ENCODE results near the gene DCXR. TPM values are rescaled to one million over a fixed set of nuclear protein-coding genes. Genes with fewer than 3 reads are reported as not detected.

DCXR gene
- total RNA-seq, 1 donor from 2014 or later, result 36.5 TPM

DNA sequence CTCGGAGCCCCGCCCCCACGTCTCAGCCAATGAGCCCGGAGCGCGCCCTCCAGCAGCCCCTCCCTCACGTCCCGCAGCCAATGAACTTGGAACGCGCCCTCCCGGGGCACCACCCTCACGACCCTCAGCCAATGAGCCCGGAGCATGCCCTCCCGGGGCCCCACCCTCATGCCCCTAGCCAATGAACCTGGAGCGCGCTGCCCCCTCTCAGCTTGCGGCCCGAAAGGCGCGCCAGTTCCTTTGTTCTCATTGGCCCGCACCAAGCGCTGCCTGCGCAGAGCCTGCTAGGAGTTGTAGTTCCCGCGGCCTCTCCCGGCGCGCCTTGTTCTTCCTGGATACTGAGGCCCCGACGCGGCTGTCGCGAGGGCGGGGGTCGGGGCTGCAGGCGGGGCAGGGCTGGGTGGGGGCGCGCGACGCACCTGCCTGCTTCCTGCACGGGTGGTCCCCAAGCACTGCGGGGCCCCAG lies 14.5 kb downstream of the DCXR start, which contains the start of gene LRRC45:
Gene LRRC45 (plus strand): TSS at position 325 of the 466 bp plus-strand sequence. CDS start 339 bp downstream, outside the sequence.
- peaks cover 15% of the 10 kb centered on the region for H3F3A ChIP-seq (ENCODE audit: low read depth)
- no peaks in the 10 kb centered on the region for H3K36me3 ChIP-seq
- H3K4me1 Mint-ChIP-seq, result peaks cover 18% of the 10 kb centered on the region
- H3K4me2 ChIP-seq, result peak within 1 kb of the TSS; percentile 91
- DNase-seq (ENCODE audit: low spot score), result peak; percentile 100
- no peak within 1 kb of the TSS for H3K27ac Mint-ChIP-seq
- peaks cover 29% of the 10 kb centered on the region for H4K20me1 ChIP-seq (ENCODE audit: low read depth)
- peak within 1 kb of the TSS; percentile 95 for H3K4me3 ChIP-seq
- H3K27me3 ChIP-seq, result no peaks in the 10 kb centered on the region
- TF ChIP-seq, protein P1, sequence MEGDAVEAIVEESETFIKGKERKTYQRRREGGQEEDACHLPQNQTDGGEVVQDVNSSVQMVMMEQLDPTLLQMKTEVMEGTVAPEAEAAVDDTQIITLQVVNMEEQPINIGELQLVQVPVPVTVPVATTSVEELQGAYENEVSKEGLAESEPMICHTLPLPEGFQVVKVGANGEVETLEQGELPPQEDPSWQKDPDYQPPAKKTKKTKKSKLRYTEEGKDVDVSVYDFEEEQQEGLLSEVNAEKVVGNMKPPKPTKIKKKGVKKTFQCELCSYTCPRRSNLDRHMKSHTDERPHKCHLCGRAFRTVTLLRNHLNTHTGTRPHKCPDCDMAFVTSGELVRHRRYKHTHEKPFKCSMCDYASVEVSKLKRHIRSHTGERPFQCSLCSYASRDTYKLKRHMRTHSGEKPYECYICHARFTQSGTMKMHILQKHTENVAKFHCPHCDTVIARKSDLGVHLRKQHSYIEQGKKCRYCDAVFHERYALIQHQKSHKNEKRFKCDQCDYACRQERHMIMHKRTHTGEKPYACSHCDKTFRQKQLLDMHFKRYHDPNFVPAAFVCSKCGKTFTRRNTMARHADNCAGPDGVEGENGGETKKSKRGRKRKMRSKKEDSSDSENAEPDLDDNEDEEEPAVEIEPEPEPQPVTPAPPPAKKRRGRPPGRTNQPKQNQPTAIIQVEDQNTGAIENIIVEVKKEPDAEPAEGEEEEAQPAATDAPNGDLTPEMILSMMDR (IDR thresholded peaks at IDR 0.05), result no peak
- TF ChIP-seq EZH2 (IDR thresholded peaks at IDR 0.05) (no peak), EZH2phosphoT487 (IDR thresholded peaks at IDR 0.05) (no peak)
- no peaks in the 10 kb centered on the region for H3K9me3 Mint-ChIP-seq
- H2AFZ ChIP-seq (replicated peaks), result peak within 1 kb of the TSS; percentile 80
- peak within 1 kb of the TSS; percentile 89 for H3K4me3 Mint-ChIP-seq
- H3K4me1 ChIP-seq, result peaks cover 11% of the 10 kb centered on the region
- H3K79me2 ChIP-seq (ENCODE audit: low read depth), result peaks cover 23% of the 10 kb centered on the region
- peaks cover 4% of the 10 kb centered on the region for H3K27me3 Mint-ChIP-seq (ENCODE audit: insufficient read depth, low read depth)
- no peak within 1 kb of the TSS for H3K27ac ChIP-seq
- no peaks in the 10 kb centered on the region for H3K9me3 ChIP-seq (ENCODE audit: low read depth)
- H3K9ac ChIP-seq, result peak within 1 kb of the TSS; percentile 76
- no peaks in the 10 kb centered on the region for H3K36me3 Mint-ChIP-seq

DNA sequence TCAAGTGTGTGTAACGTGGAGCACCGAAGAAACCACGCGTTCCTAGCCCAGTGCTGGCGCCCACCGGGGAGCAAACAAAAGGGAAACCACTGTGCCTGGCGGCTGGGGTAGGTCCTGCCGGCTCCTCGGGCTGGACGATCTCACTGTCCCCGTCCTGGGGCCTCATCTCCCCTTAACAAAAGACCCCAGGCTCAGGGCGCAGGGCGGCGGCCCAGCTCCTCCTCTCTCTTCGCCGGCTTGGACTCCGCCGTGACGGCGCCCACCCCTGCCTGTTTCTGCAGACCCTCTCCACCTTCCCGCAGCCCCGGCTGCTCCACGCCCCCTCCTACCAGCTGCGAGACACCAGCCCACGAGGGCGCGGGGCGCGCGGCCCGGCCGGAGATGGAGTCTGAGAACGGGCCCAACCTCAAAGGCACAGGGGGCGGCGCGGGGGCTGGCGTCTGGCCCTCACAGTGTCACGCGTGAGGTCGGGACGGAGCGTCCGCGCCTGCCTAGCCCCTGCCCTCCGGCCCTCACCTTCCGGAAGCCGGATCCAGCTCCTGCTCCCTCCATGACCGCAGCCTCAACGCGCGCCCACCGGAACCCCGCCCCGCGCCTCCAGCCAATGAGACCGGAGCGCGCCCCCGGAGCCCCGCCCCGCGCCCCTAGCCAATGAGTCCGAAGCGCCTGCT lies 15.1 kb downstream of the DCXR start, which contains the start of gene CENPX:
Gene CENPX (minus strand): TSS at position 569 of the 671 bp plus-strand sequence. CDS start 17 bp downstream, at position 552.
- Mint-ChIP-seq H3K4me3 (peak within 1 kb of the TSS; percentile 89), H3K27me3 (ENCODE audit: insufficient read depth, low read depth) (peaks cover under 1% of the 10 kb centered on the region), H3K4me1 (peaks cover 18% of the 10 kb centered on the region), H3K9me3 (no peaks in the 10 kb centered on the region), H3K27ac (peak within 1 kb of the TSS; percentile 72), H3K36me3 (no peaks in the 10 kb centered on the region)
- Histone ChIP-seq H3K79me2 (ENCODE audit: low read depth) (peaks cover 23% of the 10 kb centered on the region), H4K20me1 (ENCODE audit: low read depth) (peaks cover 29% of the 10 kb centered on the region), H3K27ac (no peak within 1 kb of the TSS), H3K4me3 (peak within 1 kb of the TSS; percentile 95), H3K27me3 (no peaks in the 10 kb centered on the region), H3K9ac (peak within 1 kb of the TSS; percentile 76), H3K4me2 (peak within 1 kb of the TSS; percentile 91), H3F3A (ENCODE audit: low read depth) (peaks cover 15% of the 10 kb centered on the region), H3K4me1 (peaks cover 11% of the 10 kb centered on the region), H3K9me3 (ENCODE audit: low read depth) (no peaks in the 10 kb centered on the region), H3K36me3 (no peaks in the 10 kb centered on the region), H2AFZ (replicated peaks) (peak within 1 kb of the TSS; percentile 80)
- DNase-seq (ENCODE audit: low spot score), result peak; percentile 67
- TF ChIP-seq EZH2phosphoT487 (IDR thresholded peaks at IDR 0.05), result no peak
- TF ChIP-seq, protein P1 (IDR thresholded peaks at IDR 0.05), result no peak
- no peak for TF ChIP-seq EZH2 (IDR thresholded peaks at IDR 0.05)

DNA sequence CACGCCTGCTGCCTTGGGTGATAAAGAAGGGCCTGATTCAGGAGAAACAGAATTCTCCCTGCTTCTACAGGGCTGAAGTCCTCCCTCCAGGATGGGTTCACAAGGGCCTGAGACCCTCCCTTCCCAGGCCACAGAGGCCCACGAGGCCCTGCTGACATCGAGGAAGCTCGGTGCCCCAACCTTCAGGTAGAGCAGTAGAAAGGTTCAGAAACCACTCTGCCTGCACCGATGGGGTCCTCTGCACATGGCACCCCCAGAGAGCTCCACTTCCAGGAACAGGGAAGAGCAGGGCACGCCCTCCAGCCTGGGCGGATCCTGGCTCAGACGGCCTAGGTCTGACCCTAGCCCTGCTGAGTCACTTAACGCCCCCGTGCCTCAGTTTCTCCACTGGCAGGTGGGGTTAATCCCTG lies 15.6 kb downstream of the DCXR start:
- Histone ChIP-seq H2AFZ (replicated peaks) (no peak overlapping the region), H3K4me2 (peak overlapping the region; percentile 91)
- peak overlapping the region; percentile 89 for H3K4me3 Mint-ChIP-seq

More for the DNA sequence above, 15.6 kb downstream of the DCXR start:
- no peak overlapping the region for H3K27ac ChIP-seq
- Mint-ChIP-seq H3K27ac (peak overlapping the region; percentile 72), H3K4me1 (peaks cover 18% of the 10 kb centered on the region), H3K9me3 (no peaks in the 10 kb centered on the region), H3K27me3 (ENCODE audit: insufficient read depth, low read depth) (no peaks in the 10 kb centered on the region), H3K36me3 (no peaks in the 10 kb centered on the region)
- peak overlapping the region; percentile 95 for H3K4me3 ChIP-seq
- peaks cover 23% of the 10 kb centered on the region for H3K79me2 ChIP-seq (ENCODE audit: low read depth)
- H3K27me3 ChIP-seq, result no peaks in the 10 kb centered on the region
- no peaks in the 10 kb centered on the region for H3K9me3 ChIP-seq (ENCODE audit: low read depth)
- TF ChIP-seq, protein P1 (IDR thresholded peaks at IDR 0.05), result no peak
- no peak for TF ChIP-seq EZH2phosphoT487 (IDR thresholded peaks at IDR 0.05)
- no peak for TF ChIP-seq EZH2 (IDR thresholded peaks at IDR 0.05)
- H3K4me1 ChIP-seq, result peaks cover 11% of the 10 kb centered on the region
- H3K9ac ChIP-seq, result peak overlapping the region; percentile 76
- H4K20me1 ChIP-seq (ENCODE audit: low read depth), result peaks cover 29% of the 10 kb centered on the region
- H3F3A ChIP-seq (ENCODE audit: low read depth), result peaks cover 15% of the 10 kb centered on the region
- no peak for DNase-seq (ENCODE audit: low spot score)
- H3K36me3 ChIP-seq, result no peaks in the 10 kb centered on the region

All from neural progenitor cell (in vitro differentiated cells).